ENCODE measurements around the gene STK32C.

STK32C gene

GRCh38 chr10:132210766-132211165 lies 97.0 kb downstream of the STK32C start:
- DNase-seq (ENCODE audit: low read depth in 1 of 2, low spot score in 1 of 2) = no peak
- no peak overlapping the region for H3K27ac ChIP-seq (replicated peaks)
- TF ChIP-seq SPI1 (IDR thresholded peaks at IDR 0.05; ENCODE audit: borderline replicate concordance, low read depth) = no peak
- no peak for TF ChIP-seq REST (IDR thresholded peaks at IDR 0.05; ENCODE audit: insufficient replicate concordance, low read depth)
- no peak for TF ChIP-seq CTCF (IDR thresholded peaks at IDR 0.05; ENCODE audit: insufficient read depth, low read length)
- no peak for TF ChIP-seq GABPA (IDR thresholded peaks at IDR 0.05; ENCODE audit: low read depth)
- TF ChIP-seq POLR2AphosphoS5 (IDR thresholded peaks at IDR 0.05; ENCODE audit: low read depth) = no peak

DNA sequence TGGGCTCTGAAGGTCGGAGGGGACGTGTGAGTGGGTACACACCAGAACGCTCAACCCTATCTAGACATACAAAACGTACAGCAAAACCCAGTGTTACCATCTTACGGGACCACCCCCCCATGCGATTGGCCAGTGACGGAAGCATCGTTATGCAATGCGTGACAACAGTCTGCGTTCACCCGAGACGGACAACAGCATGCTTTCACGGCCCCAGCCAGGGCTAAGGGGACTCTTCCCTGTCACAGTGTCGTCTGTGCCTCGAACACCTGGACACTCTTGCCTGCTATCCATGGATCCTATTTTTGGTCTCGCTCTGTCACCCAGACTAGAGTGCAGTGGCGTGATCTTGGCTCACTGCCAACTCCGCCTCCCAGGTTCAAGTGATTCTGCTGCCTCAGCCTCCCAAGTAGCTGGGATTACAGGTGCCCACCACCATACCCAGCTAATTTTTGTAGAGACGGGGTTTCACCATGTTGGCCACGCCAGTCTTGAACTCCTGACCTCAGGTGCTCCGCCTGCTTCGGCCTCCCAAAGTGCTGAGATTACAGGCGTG lies 97.7 kb downstream of the STK32C start:
- DNase-seq (ENCODE audit: low read depth in 1 of 2, low spot score in 1 of 2) = no peak
- no peaks in the 10 kb centered on the region for H3K27me3 ChIP-seq (ENCODE audit: insufficient read depth, poor library complexity, severe bottlenecking)
- H3K27ac ChIP-seq (replicated peaks) = no peak overlapping the region
- TF ChIP-seq REST (IDR thresholded peaks at IDR 0.05; ENCODE audit: insufficient replicate concordance, low read depth) (no peak), SPI1 (IDR thresholded peaks at IDR 0.05; ENCODE audit: borderline replicate concordance, low read depth) (no peak), POLR2AphosphoS5 (IDR thresholded peaks at IDR 0.05; ENCODE audit: low read depth) (no peak), CTCF (IDR thresholded peaks at IDR 0.05; ENCODE audit: insufficient read depth, low read length) (no peak), GABPA (IDR thresholded peaks at IDR 0.05; ENCODE audit: low read depth) (no peak)
- H3K4me3 ChIP-seq (replicated peaks; ENCODE audit: insufficient read depth, low read length) = no peak overlapping the region

More at GRCh38 chr10:132210766-132211165, 97.0 kb downstream of the STK32C start:
- no peaks in the 10 kb centered on the region for H3K27me3 ChIP-seq (ENCODE audit: insufficient read depth, poor library complexity, severe bottlenecking)
- H3K4me3 ChIP-seq (replicated peaks; ENCODE audit: insufficient read depth, low read length) = no peak overlapping the region

GRCh38 chr10:132209130-132209529 lies 98.6 kb downstream of the STK32C start:
- H3K27ac ChIP-seq (replicated peaks) = no peak overlapping the region
- TF ChIP-seq SPI1 (IDR thresholded peaks at IDR 0.05; ENCODE audit: borderline replicate concordance, low read depth) (no peak), GABPA (IDR thresholded peaks at IDR 0.05; ENCODE audit: low read depth) (no peak), CTCF (IDR thresholded peaks at IDR 0.05; ENCODE audit: insufficient read depth, low read length) (no peak), REST (IDR thresholded peaks at IDR 0.05; ENCODE audit: insufficient replicate concordance, low read depth) (no peak), POLR2AphosphoS5 (IDR thresholded peaks at IDR 0.05; ENCODE audit: low read depth) (no peak)
- no peak for DNase-seq (ENCODE audit: low read depth in 1 of 2, low spot score in 1 of 2)

More at GRCh38 chr10:132209130-132209529, 98.6 kb downstream of the STK32C start:
- Histone ChIP-seq H3K27me3 (ENCODE audit: insufficient read depth, poor library complexity, severe bottlenecking) (no peaks in the 10 kb centered on the region), H3K4me3 (replicated peaks; ENCODE audit: insufficient read depth, low read length) (no peak overlapping the region)
